H9 (cell line): Measurements from ENCODE around the gene GP1BB. TPM values are rescaled to one million over a fixed set of nuclear protein-coding genes. Genes with fewer than 3 reads are reported as not detected.

ENCODE experiments used
- DNase-seq: peaks from one replicate; pipeline ENCODE4 v3.0.0-alpha.2; 2017
- H2AFZ ChIP-seq: one replicate; pipeline ENCODE4 v1.6.1; 2013; ENCODE audit warnings: mild to moderate bottlenecking, low read length, control low read depth, moderate library complexity
- H2AK5ac ChIP-seq: 2 replicates; pipeline ENCODE4 v1.6.1; 2013; ENCODE audit warnings: low read length, control low read depth, mixed read lengths; ENCODE audit not compliant: insufficient read length
- H2BK120ac ChIP-seq: one replicate; pipeline ENCODE4 v1.6.1; 2013; ENCODE audit warnings: low read depth, mild to moderate bottlenecking, low read length, control low read depth, inconsistent platforms; ENCODE audit not compliant: poor library complexity, severe bottlenecking
- H2BK12ac ChIP-seq: 2 replicates; pipeline ENCODE4 v1.6.1; 2013; ENCODE audit warnings: low read length, control low read depth, mixed read lengths, low read depth; ENCODE audit not compliant: insufficient read length
- H2BK15ac ChIP-seq: 2 replicates; pipeline ENCODE4 v1.6.1; 2013; ENCODE audit warnings: low read depth, low read length, control low read depth
- H2BK20ac ChIP-seq: one replicate; pipeline ENCODE4 v1.6.1; 2013; ENCODE audit warnings: low read depth, mild to moderate bottlenecking, low read length, control low read depth, inconsistent platforms; ENCODE audit not compliant: poor library complexity, severe bottlenecking
- H2BK5ac ChIP-seq: 2 replicates; pipeline ENCODE4 v1.6.1; 2013; ENCODE audit warnings: low read length, control low read depth, mixed read lengths; ENCODE audit not compliant: insufficient read length
- H3K14ac ChIP-seq: 2 replicates; pipeline ENCODE4 v1.6.1; 2013; ENCODE audit warnings: low read length, control low read depth; ENCODE audit not compliant: insufficient read depth
- H3K18ac ChIP-seq: 2 replicates; pipeline ENCODE4 v1.6.1; 2013; ENCODE audit warnings: low read depth, mild to moderate bottlenecking, mixed read lengths, low read length, control low read depth; ENCODE audit not compliant: insufficient read length
- H3K23ac ChIP-seq: 2 replicates; pipeline ENCODE4 v1.6.1; 2013; ENCODE audit warnings: low read length, control low read depth, mixed read lengths, low read depth; ENCODE audit not compliant: insufficient read length
- H3K23me2 ChIP-seq: 2 replicates; pipeline ENCODE4 v1.6.1; 2013; ENCODE audit warnings: low read depth, mild to moderate bottlenecking, mixed read lengths, low read length, control low read depth; ENCODE audit not compliant: insufficient read length, poor library complexity, severe bottlenecking
- H3K27ac ChIP-seq: 2 replicates; pipeline ENCODE4 v1.5.1; 2013; ENCODE audit warnings: low read length, control low read depth, mixed read lengths, low read depth; ENCODE audit not compliant: insufficient read length
- H3K27me3 ChIP-seq: 2 replicates; pipeline ENCODE4 v1.6.1; 2013; ENCODE audit warnings: low read length, control low read depth, inconsistent platforms; ENCODE audit not compliant: insufficient read depth
- H3K4ac ChIP-seq: 2 replicates; pipeline ENCODE4 v1.6.1; 2013; ENCODE audit warnings: low read depth, mild to moderate bottlenecking, control low read depth, inconsistent platforms, low read length, moderate library complexity
- H3K4me1 ChIP-seq: 2 replicates; pipeline ENCODE4 v1.6.1; 2013; ENCODE audit warnings: low read length, control low read depth, inconsistent platforms; ENCODE audit not compliant: insufficient read depth
- H3K4me2 ChIP-seq: 2 replicates; pipeline ENCODE4 v1.6.1; 2013; ENCODE audit warnings: low read length, control low read depth, mixed read lengths; ENCODE audit not compliant: insufficient read length, insufficient read depth
- H3K56ac ChIP-seq: 2 replicates; pipeline ENCODE4 v1.6.1; 2013; ENCODE audit warnings: low read depth, mild to moderate bottlenecking, mixed read lengths, low read length, control low read depth; ENCODE audit not compliant: insufficient read length
- H3K79me1 ChIP-seq: 2 replicates; pipeline ENCODE4 v1.6.1; 2013; ENCODE audit warnings: low read depth, mild to moderate bottlenecking, moderate library complexity, low read length, control low read depth, inconsistent platforms; ENCODE audit not compliant: insufficient read depth, poor library complexity, severe bottlenecking
- H3K79me2 ChIP-seq: 2 replicates; pipeline ENCODE4 v1.6.1; 2013; ENCODE audit warnings: low read length, control low read depth, inconsistent platforms; ENCODE audit not compliant: insufficient read depth
- H3K9ac ChIP-seq: 2 replicates; pipeline ENCODE4 v1.6.1; 2013; ENCODE audit warnings: low read length, control low read depth, mixed read lengths; ENCODE audit not compliant: insufficient read length; ENCODE audit errors: extremely low read depth
- H3K9me3 ChIP-seq: one replicate; pipeline ENCODE4 v1.6.1; 2013; ENCODE audit warnings: low read depth, low read length, inconsistent platforms; ENCODE audit not compliant: control insufficient read depth
- H3T11ph ChIP-seq: one replicate; pipeline ENCODE4 v1.6.1; 2013; ENCODE audit warnings: mild to moderate bottlenecking, low read length, control low read depth, inconsistent platforms
- H4K20me1 ChIP-seq: one replicate; pipeline ENCODE4 v1.6.1; 2013; ENCODE audit not compliant: control insufficient read depth, insufficient read length, insufficient read depth
- H4K5ac ChIP-seq: 2 replicates; pipeline ENCODE4 v1.6.1; 2013; ENCODE audit warnings: low read depth, mild to moderate bottlenecking, mixed read lengths, low read length, control low read depth; ENCODE audit not compliant: insufficient read length
- H4K8ac ChIP-seq: replicated peaks from 2 replicates; pipeline ENCODE4 v1.6.1; 2013; ENCODE audit warnings: low read length, control low read depth, mixed read lengths, low read depth; ENCODE audit not compliant: insufficient read length
- H4K91ac ChIP-seq: 2 replicates; pipeline ENCODE4 v1.6.1; 2013; ENCODE audit warnings: low read depth, mild to moderate bottlenecking, moderate library complexity, mixed read lengths, low read length, control low read depth; ENCODE audit not compliant: insufficient read length
- H3K27ac Mint-ChIP-seq, 3 experiments: 2 replicates in 2 of 3; 3 replicates in 1 of 3; pipeline ENCODE4 v1.8.0; 2020 to 2021; ENCODE audit warnings: mixed read lengths in 3 of 3, mild to moderate bottlenecking in 1 of 3, moderate library complexity in 1 of 3
- H3K27me3 Mint-ChIP-seq: 2 replicates; pipeline ENCODE4 v1.8.0; 2021; ENCODE audit warnings: low read depth, mild to moderate bottlenecking, moderate library complexity, mixed read lengths
- H3K36me3 Mint-ChIP-seq, 3 experiments: 2 replicates in 2 of 3; 3 replicates in 1 of 3; pipeline ENCODE4 v1.8.0; 2020 to 2021; ENCODE audit warnings: low read depth in 3 of 3, mixed read lengths in 3 of 3; ENCODE audit not compliant: insufficient read depth in 1 of 3
- H3K4me1 Mint-ChIP-seq, 2 experiments: 2 replicates each; pipeline ENCODE4 v1.8.0; 2020; ENCODE audit warnings: mixed read lengths in 2 of 2
- H3K4me3 Mint-ChIP-seq, 2 experiments: 2 replicates in 1 of 2; 3 replicates in 1 of 2; pipeline ENCODE4 v1.8.0; 2020 to 2021; ENCODE audit warnings: mild to moderate bottlenecking in 2 of 2, mixed read lengths in 2 of 2, moderate library complexity in 1 of 2
- H3K9me3 Mint-ChIP-seq, 2 experiments: 2 replicates in 1 of 2; 3 replicates in 1 of 2; pipeline ENCODE4 v1.8.0; 2020; ENCODE audit warnings: mild to moderate bottlenecking in 2 of 2, mixed read lengths in 2 of 2, moderate library complexity in 1 of 2
- CTCF ChIP-seq: fragments of 200-600 bp; sonication (generic); conservative IDR thresholded peaks from 3 replicates; pipeline ENCODE4 v1.8.0; 2021; ENCODE audit warnings: antibody characterized with exemption, mild to moderate bottlenecking
- WGBS: extraction: QIAGEN DNeasy Blood & Tissue Kit; methylation state at CpG from one replicate; pipeline ENCODE4 v1.1.7; 2013; ENCODE audit warnings: missing lambda C conversion rate, low lambda C conversion rate, mixed read lengths; ENCODE audit not compliant: insufficient read length; ENCODE audit errors: extremely low coverage; 5-methylcytosine and 5-hydroxymethylcytosine counted together
- total RNA-seq: library from RNA; stranded (reverse); gene quantifications from 2 replicates; pipeline ENCODE4 v1.2.1, GENCODE V29; 2021

The GP1BB gene
- total RNA-seq, 1 experiment from 2014 or later, result 3.4 TPM

- Histone ChIP-seq H2BK15ac (no peak overlapping the region), H2AFZ (no peak overlapping the region), H3K27me3 (no peaks in the 10 kb centered on the region; the same call in 1 of the 2 replicates), H3K27ac (no peak overlapping the region), H2BK120ac (no peak overlapping the region), H3K14ac (no peak overlapping the region), H3K56ac (no peak overlapping the region), H4K91ac (no peak overlapping the region), H2BK12ac (no peak overlapping the region), H3K79me2 (no peaks in the 10 kb centered on the region), H3K18ac (no peak overlapping the region), H3K4me1 (peaks cover 2% of the 10 kb centered on the region; the same call in 1 of the 2 replicates), H4K20me1 (no peaks in the 10 kb centered on the region), H3K4me2 (no peak overlapping the region), H3K9me3 (no peaks in the 10 kb centered on the region), H2AK5ac (no peak overlapping the region), H2BK5ac (no peak overlapping the region), H4K8ac (no peak overlapping the region), H3K9ac (no peak overlapping the region), H2BK20ac (no peak overlapping the region), H3K4ac (no peak overlapping the region), H3K23me2 (peaks cover 6% of the 10 kb centered on the region), H3T11ph (no peak overlapping the region), H3K23ac (no peak overlapping the region), H4K5ac (no peak overlapping the region), H3K79me1 (no peaks in the 10 kb centered on the region)
- no peak overlapping the region for H3K27ac Mint-ChIP-seq
- peaks cover 0 to 2% of the 10 kb centered on the region in 2 experiments; a peak in 1 of 5 replicates for H3K9me3 Mint-ChIP-seq
- H3K4me3 Mint-ChIP-seq, result peak overlapping the region; percentile 62 to 77
- H3K36me3 Mint-ChIP-seq, result peaks cover 0 to 2% (median 0%) of the 10 kb centered on the region in 3 experiments; a peak in 1 of 7 replicates
- TF ChIP-seq CTCF, result no peak
- no peak for DNase-seq
- H3K27me3 Mint-ChIP-seq, result peaks cover 76% of the 10 kb centered on the region
- peaks cover 12 to 22% of the 10 kb centered on the region in 2 experiments for H3K4me1 Mint-ChIP-seq
- no CpG with 5 or more reads among the region's 13 CpGs for WGBS
Measured at GRCh38 chr22:19713245-19713644, 10.1 kb upstream of the GP1BB start.
